HT-29 (cell line): ENCODE data around the gene SGO2. TPM values are rescaled to one million over a fixed set of nuclear protein-coding genes. Genes with fewer than 3 reads are reported as not detected.
"Not testable (repeated sequence)": the region's sequence is repeated elsewhere in the genome, so short reads cannot be mapped to it uniquely, and the experiment has no call there.

Experiments
- DNase-seq: peaks from one replicate; pipeline ENCODE4 v3.0.0-alpha.2; 2015; ENCODE audit warnings: low spot score
- total RNA-seq: library from RNA; depleted of rRNA; stranded (reverse); fragments of >200 nt; shearing (Covaris generic); gene quantifications from 2 replicates; pipeline ENCODE4 v1.2.3, GENCODE V29; 2014; rRNA removed

The SGO2 gene
- total RNA-seq, 1 experiment from 2014 or later = 3.9 TPM

GRCh38 chr2:200619279-200619678, 93.3 kb downstream of the SGO2 start:
- DNase-seq = no peak

DNA sequence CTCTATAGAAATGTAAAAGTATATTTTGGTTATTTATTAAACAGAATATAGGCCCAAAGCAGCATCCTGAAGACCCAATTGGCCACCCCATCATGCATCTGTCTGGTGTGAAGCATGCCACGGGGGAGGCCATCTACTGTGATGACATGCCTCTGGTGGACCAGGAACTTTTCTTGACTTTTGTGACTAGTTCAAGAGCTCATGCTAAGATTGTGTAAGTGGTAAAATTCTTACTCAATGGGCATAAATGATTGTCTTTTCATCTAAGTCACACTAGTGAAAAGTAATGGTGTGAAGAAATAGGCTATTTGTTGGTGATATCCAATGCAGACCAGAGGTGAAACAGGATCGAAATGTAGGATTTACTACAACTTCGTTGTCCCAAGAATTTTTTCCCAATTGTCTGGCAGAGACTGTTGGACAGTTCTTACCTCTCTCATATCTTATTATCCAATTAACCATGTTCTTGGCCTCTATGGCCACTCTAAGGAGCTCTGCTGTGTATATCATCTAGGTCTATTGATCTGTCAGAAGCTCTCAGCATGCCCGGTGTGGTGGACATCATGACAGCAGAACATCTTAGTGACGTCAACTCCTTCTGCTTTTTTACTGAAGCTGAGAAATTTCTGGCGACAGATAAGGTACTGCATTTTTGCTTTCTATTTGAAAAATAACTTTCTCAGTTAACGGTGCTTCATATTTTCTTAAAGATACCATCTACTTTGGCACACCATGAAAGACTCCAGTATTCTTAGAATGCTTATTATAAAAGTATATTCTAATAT, 94.8 kb downstream of the SGO2 start:
- DNase-seq = no peak

- DNase-seq = no peak
Measured at GRCh38 chr2:200622106-200622505, 96.1 kb downstream of the SGO2 start.

- DNase-seq = no peak
Measured at GRCh38 chr2:200624026-200624425, 98.0 kb downstream of the SGO2 start.

DNA sequence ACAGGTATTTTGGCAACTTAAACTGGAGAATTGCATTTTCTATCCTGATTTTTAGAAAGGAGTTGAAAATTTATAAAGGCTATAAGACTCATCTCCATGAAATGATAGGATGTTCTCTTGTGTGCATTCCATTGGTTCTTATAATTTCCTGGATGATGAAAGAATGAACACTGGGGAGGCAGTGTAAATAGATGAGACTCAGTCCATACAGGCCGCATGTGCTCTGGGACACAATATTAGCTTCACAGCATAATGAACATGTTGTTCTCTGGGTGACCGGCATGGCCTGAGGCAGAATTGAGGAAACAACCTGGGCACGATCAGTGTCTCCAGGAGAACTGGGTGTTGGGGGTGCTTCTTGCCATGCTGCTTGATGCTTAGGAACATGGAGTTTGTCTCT, 98.7 kb downstream of the SGO2 start:
- no peak for DNase-seq

DNA sequence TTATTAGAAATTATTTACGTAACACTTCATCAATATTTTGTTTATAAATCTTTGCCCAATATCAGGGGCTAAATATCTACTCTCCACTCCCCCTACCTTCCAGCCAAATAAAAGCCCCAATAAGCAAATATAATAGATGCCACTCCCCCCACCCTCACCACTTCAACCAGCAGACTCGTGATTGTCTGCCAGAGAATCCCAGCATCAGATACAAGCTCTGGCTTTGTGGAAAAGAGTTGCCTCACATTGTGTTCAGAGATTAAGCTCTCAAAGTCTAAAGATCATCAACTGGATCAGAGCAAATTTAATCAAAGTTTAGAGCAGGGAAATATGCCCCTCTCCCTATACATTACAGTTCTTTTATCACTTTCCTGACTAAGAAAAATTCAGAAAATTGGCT, 99.3 kb downstream of the SGO2 start:
- no peak for DNase-seq

- no peak for DNase-seq
Measured at GRCh38 chr2:200625958-200626363, 100.0 kb downstream of the SGO2 start.

GRCh38 chr2:200627110-200627770, 101.2 kb downstream of the SGO2 start:
- no peak for DNase-seq

DNA sequence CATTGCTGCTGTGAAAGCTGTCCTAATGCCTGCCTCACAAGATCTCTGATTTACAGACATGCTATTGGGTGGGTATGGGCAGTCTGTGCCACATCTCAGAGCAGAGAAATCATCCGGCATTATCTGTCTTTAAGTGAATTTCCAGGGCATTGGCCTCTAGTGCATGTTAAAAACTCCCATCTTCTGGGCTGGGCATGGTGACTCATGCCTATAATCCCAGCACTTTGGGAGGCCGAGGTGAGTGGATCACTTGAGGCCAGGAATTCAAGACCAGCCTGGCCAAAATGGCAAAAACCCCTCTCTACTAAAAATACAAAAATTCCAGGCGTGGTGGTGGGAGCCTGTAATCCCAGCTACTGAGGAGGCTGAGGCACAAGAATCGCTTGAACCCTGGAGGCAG, 102.5 kb downstream of the SGO2 start:
- not testable (repeated sequence) for DNase-seq

DNA sequence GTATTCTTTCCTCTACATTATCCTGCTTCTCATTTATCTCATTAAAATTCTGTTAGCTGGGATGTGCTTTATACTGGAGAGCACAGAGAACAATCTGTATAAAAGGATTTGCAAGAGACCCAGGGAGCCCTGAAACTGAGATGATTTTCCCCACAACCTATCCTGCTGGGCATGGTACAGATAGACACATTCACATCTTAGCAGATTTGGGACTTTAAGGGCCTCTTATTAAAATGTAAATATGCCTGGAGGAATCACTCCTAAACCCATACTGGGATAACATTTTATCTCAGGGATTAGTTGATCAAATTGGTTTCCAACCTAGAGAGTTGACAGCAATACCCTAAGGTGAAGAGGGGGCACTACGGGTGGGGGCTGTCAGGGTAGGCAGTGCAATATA, 105.3 kb downstream of the SGO2 start:
- DNase-seq = no peak

Other genes with a start within 250 kb of the SGO2 start
- gene SPATS2L, start 219.5 kb upstream of the SGO2 start, total RNA-seq = 60.5 and 64.0 TPM in 2 replicates
- gene KCTD18, start 16.1 kb upstream of the SGO2 start, total RNA-seq = 6.8 and 6.9 TPM in 2 replicates
- gene AOX1, start 59.8 kb downstream of the SGO2 start, total RNA-seq = not detected in 2 replicates